CD14-positive monocyte (primary cell): Measurements from ENCODE around the gene GSTM4. TPM values are rescaled to one million over a fixed set of nuclear protein-coding genes. Genes with fewer than 3 reads are reported as not detected.
"Not testable (repeated sequence)": the region's sequence is repeated elsewhere in the genome, so short reads cannot be mapped to it uniquely, and the experiment has no call there.

Experiments used
- DNase-seq, 3 donors: peaks; one replicate each; pipeline ENCODE4 v3.0.0-alpha.2; 2011 to 2022
- H2AFZ ChIP-seq: 2 replicates; pipeline ENCODE4 v1.6.0; 2012; ENCODE audit warnings: mild to moderate bottlenecking, low read depth, low read length, inconsistent platforms; ENCODE audit not compliant: insufficient read depth, poor library complexity, severe bottlenecking
- H3K27ac ChIP-seq, 2 donors: 1 replicate in 1 of 2; 2 replicates in 1 of 2; pipeline ENCODE4 v1.5.1; 2012 to 2013; ENCODE audit warnings: low read length in 2 of 2, control low read depth in 1 of 2, inconsistent platforms in 1 of 2, low read depth in 1 of 2, mild to moderate bottlenecking in 1 of 2
- H3K27me3 ChIP-seq, 2 donors: one replicate each; pipeline versions ENCODE4 v1.6.0 to v1.6.1; 2011 to 2013; ENCODE audit warnings: low read length in 2 of 2; ENCODE audit not compliant: control insufficient read depth in 2 of 2, insufficient read depth in 2 of 2
- H3K36me3 ChIP-seq, 2 donors: replicated peaks in 1 of 2; 1 replicate in 1 of 2; 2 replicates in 1 of 2; pipeline versions ENCODE4 v1.5.1 to v1.6.1; 2012 to 2013; ENCODE audit warnings: low read length in 2 of 2, control low read depth in 1 of 2, inconsistent platforms in 1 of 2, mild to moderate bottlenecking in 1 of 2; ENCODE audit not compliant: insufficient read depth in 2 of 2, control insufficient read depth in 1 of 2
- H3K4me1 ChIP-seq, 2 donors: 1 replicate in 1 of 2; 2 replicates in 1 of 2; pipeline versions ENCODE4 v1.5.1 to v1.6.1; 2012 to 2013; ENCODE audit warnings: low read length in 2 of 2, control low read depth in 1 of 2, inconsistent platforms in 1 of 2, mild to moderate bottlenecking in 1 of 2, moderate library complexity in 1 of 2; ENCODE audit not compliant: insufficient read depth in 2 of 2, control insufficient read depth in 1 of 2
- H3K4me2 ChIP-seq: replicated peaks from 2 replicates; pipeline ENCODE3; 2012; ENCODE audit warnings: low read length, moderate library complexity, mild to moderate bottlenecking; ENCODE audit not compliant: poor library complexity, severe bottlenecking; ENCODE audit errors: extremely low read depth
- H3K4me3 ChIP-seq, 3 experiments: fragments of 200-600 bp in 1 of 3; sonication (generic) in 1 of 3; replicated peaks in 1 of 3; 1 replicate in 2 of 3; 2 replicates in 1 of 3; pipeline ENCODE4 v1.5.1; 2011 to 2013; ENCODE audit warnings: low read length in 3 of 3, mild to moderate bottlenecking in 3 of 3, control low read depth in 2 of 3, low read depth in 2 of 3, inconsistent platforms in 1 of 3, moderate library complexity in 1 of 3
- H3K79me2 ChIP-seq: 2 replicates; pipeline ENCODE4 v1.6.0; 2012; ENCODE audit warnings: mild to moderate bottlenecking, control low read depth, inconsistent platforms, low read length, moderate library complexity; ENCODE audit not compliant: insufficient read depth
- H3K9ac ChIP-seq: 2 replicates; pipeline ENCODE4 v1.6.0; 2017; ENCODE audit warnings: low read length, mild to moderate bottlenecking; ENCODE audit not compliant: insufficient read depth, poor library complexity, severe bottlenecking
- H3K9me3 ChIP-seq, 2 donors: replicated peaks in 1 of 2; 1 replicate in 1 of 2; 2 replicates in 1 of 2; pipeline versions ENCODE4 v1.5.1 to v1.6.1; 2012 to 2013; ENCODE audit warnings: low read length in 2 of 2, control low read depth in 1 of 2; ENCODE audit not compliant: control insufficient read depth in 1 of 2, insufficient read depth in 1 of 2
- H4K20me1 ChIP-seq: 2 replicates; pipeline ENCODE4 v1.6.0; 2012; ENCODE audit warnings: mild to moderate bottlenecking, low read length, control low read depth, moderate library complexity; ENCODE audit not compliant: insufficient read depth
- H3K27ac Mint-ChIP-seq, 7 donors: one replicate each; pipeline ENCODE4 v1.8.0; 2020; ENCODE audit warnings: mild to moderate bottlenecking in 7 of 7, mixed read lengths in 7 of 7, moderate library complexity in 6 of 7, inconsistent platforms in 2 of 7
- H3K27me3 Mint-ChIP-seq, 3 donors: one replicate each; pipeline ENCODE4 v1.8.0; 2021 to 2022; ENCODE audit warnings: low read depth in 3 of 3, mild to moderate bottlenecking in 3 of 3, mixed read lengths in 3 of 3, moderate library complexity in 3 of 3, inconsistent platforms in 1 of 3
- H3K36me3 Mint-ChIP-seq, 2 donors: one replicate each; pipeline ENCODE4 v1.8.0; 2020; ENCODE audit warnings: mixed read lengths in 2 of 2, inconsistent platforms in 1 of 2, mild to moderate bottlenecking in 1 of 2
- H3K4me1 Mint-ChIP-seq: one replicate; pipeline ENCODE4 v1.8.0; 2020; ENCODE audit warnings: mild to moderate bottlenecking, mixed read lengths
- H3K4me3 Mint-ChIP-seq, 2 donors: one replicate each; pipeline ENCODE4 v1.8.0; 2020; ENCODE audit warnings: mild to moderate bottlenecking in 2 of 2, mixed read lengths in 2 of 2, moderate library complexity in 1 of 2
- H3K9me3 Mint-ChIP-seq, 7 donors: one replicate each; pipeline ENCODE4 v1.8.0; 2020 to 2022; ENCODE audit warnings: mixed read lengths in 7 of 7, mild to moderate bottlenecking in 6 of 7, moderate library complexity in 6 of 7, inconsistent platforms in 2 of 7
- intact Hi-C, 2 donors: fragments of 100-400 bp; cut with micrococcal nuclease; formaldehyde crosslinking; loops; one replicate each; pipeline versions ENCODE4 v1.15.0 to v1.15.1; 2023
- polyA plus RNA-seq, 3 donors: library from polyadenylated mRNA; depleted of rRNA in 1 of 3; unstranded in 2 of 3; stranded (reverse) in 1 of 3; fragments of 300-500 nt in 2 of 3; fragments of >200 nt in 1 of 3; fragmentation: Illumina TruSeq in 2 of 3; gene quantifications; 1 replicate in 2 of 3; 2 replicates in 1 of 3; pipeline ENCODE4 v1.2.3, GENCODE V29; 2012 to 2021

GSTM4 gene
- polyA plus RNA-seq, 3 donors: 11.9 to 22.9 (median 15.9) TPM

GRCh38 chr1:109709822-109710221 is 53.9 kb downstream of the GSTM4 start:
- Histone ChIP-seq H3K4me1 (peaks cover 7 to 10% of the 10 kb centered on the region in 2 donors), H3K9me3 (peaks cover 25% of the 10 kb centered on the region in 2 donors), H3K27me3 (peaks cover 0 to 11% of the 10 kb centered on the region in 2 donors)
- H3K27me3 Mint-ChIP-seq: peaks cover 3 to 13% (median 11%) of the 10 kb centered on the region in 3 donors
- H3K79me2 ChIP-seq, H3K27ac Mint-ChIP-seq, H3K27ac ChIP-seq, H4K20me1 ChIP-seq, H3K36me3 ChIP-seq, H3K4me3 ChIP-seq, intact Hi-C loops, H3K4me3 Mint-ChIP-seq, DNase-seq, H2AFZ ChIP-seq, H3K4me2 ChIP-seq, H3K9ac ChIP-seq: not testable (repeated sequence)
- peaks cover 22 to 40% (median 29%) of the 10 kb centered on the region in 7 donors for H3K9me3 Mint-ChIP-seq
- peaks cover 0 to 11% of the 10 kb centered on the region in 2 donors for H3K36me3 Mint-ChIP-seq
- H3K4me1 Mint-ChIP-seq: peaks cover 15% of the 10 kb centered on the region

Other genes starting within 250 kb of the GSTM4 start
- gene PSMA5, start 229.7 kb upstream of the GSTM4 start, polyA plus RNA-seq: 100 to 1,000 TPM in 2 of 3 donors, 10 to 100 TPM in 1; 36.6 to 119 (median 118) TPM
- under 1 TPM in 2 of 3 donors, not detected in 1; 0.03 to 0.12 TPM for gene SYPL2, start 189.6 kb upstream of the GSTM4 start, polyA plus RNA-seq
- gene ATXN7L2, start 172.2 kb upstream of the GSTM4 start, polyA plus RNA-seq: 1 to 10 TPM; 1.1 to 3.6 (median 1.7) TPM
- gene CYB561D1, start 162.0 kb upstream of the GSTM4 start, polyA plus RNA-seq: 10 to 100 TPM in 1 of 3 donors, 1 to 10 TPM in 2; 1.4 to 13.2 (median 4.2) TPM
- under 1 TPM; 0.05 to 0.26 (median 0.07) TPM for gene AMIGO1, start 146.4 kb upstream of the GSTM4 start, polyA plus RNA-seq
- gene GPR61, start 116.2 kb upstream of the GSTM4 start, polyA plus RNA-seq: under 1 TPM in 1 of 3 donors, not detected in 2; 0.28 TPM
- gene GNAI3, start 107.5 kb upstream of the GSTM4 start, polyA plus RNA-seq: 10 to 100 TPM in 2 of 3 donors, 1 to 10 TPM in 1; 3.0 to 14.2 (median 10.4) TPM
- under 1 TPM in 1 of 3 donors, not detected in 2; 0.05 TPM for gene GNAT2, start 36.5 kb upstream of the GSTM4 start, polyA plus RNA-seq
- gene AMPD2, start 36.3 kb upstream of the GSTM4 start, polyA plus RNA-seq: 100 to 1,000 TPM in 2 of 3 donors, 10 to 100 TPM in 1; 75.0 to 961 (median 117) TPM
- gene GSTM2, start 12.0 kb downstream of the GSTM4 start, polyA plus RNA-seq: 10 to 100 TPM in 1 of 3 donors, 1 to 10 TPM in 2; 1.5 to 12.0 (median 6.3) TPM
- 10 to 100 TPM in 2 of 3 donors, not detected in 1; 13.5 to 27.7 TPM for gene GSTM1, start 31.7 kb downstream of the GSTM4 start, polyA plus RNA-seq
- gene GSTM5, start 56.2 kb downstream of the GSTM4 start, polyA plus RNA-seq: not detected
- gene GSTM3, start 84.9 kb downstream of the GSTM4 start, polyA plus RNA-seq: 1 to 10 TPM in 2 of 3 donors, under 1 TPM in 1; 0.69 to 3.2 (median 2.8) TPM
- gene EPS8L3, start 107.8 kb downstream of the GSTM4 start, polyA plus RNA-seq: not detected